ENCODE data around the gene CD274. TPM values are rescaled to one million over a fixed set of nuclear protein-coding genes. Genes with fewer than 3 reads are reported as not detected.

Gene CD274
- polyA plus RNA-seq, 3 donors: 0.24 to 0.84 TPM; not detected in 1

DNA sequence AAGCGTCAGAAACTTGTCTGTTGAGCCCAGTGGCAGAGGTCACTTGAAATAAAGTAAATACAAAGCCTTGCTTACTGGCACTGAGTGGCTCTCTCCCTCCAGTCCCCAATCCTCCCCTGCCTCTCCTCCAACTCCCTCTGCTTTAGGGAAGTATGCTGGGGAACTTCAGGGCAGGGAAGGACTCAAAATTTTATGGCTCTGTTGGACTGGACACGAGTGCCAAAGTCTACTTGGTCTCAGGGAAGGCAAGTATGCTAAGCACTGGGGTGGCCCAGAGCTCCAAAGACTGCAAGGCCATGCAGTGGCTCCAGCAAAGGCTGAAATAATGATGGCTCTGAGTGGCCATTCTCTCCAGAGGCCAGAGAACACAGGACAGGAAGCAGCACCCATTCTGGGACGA lies 22.2 kb upstream of the CD274 start:
- Mint-ChIP-seq H3K9me3 (peaks cover 1 to 7% (median 2%) of the 10 kb centered on the region in 7 donors), H3K4me1 (no peaks in the 10 kb centered on the region), H3K27ac (peak overlapping the region in 1 of 7 donors; percentile 11), H3K4me3 (no peak overlapping the region), H3K27me3 (ENCODE audit: low read depth in 3 of 3) (no peaks in the 10 kb centered on the region), H3K36me3 (peaks cover 12 to 15% of the 10 kb centered on the region in 2 donors)
- Histone ChIP-seq H3K9me3 (replicated peaks in 1 of 2; ENCODE audit: control insufficient read depth in 1 of 2, insufficient read depth in 1 of 2, low read length in 2 of 2) (no peaks in the 10 kb centered on the region), H3K4me3 (replicated peaks in 1 of 3; ENCODE audit: low read depth in 2 of 3, low read length in 3 of 3) (no peak overlapping the region), H2AFZ (ENCODE audit: insufficient read depth, low read depth, low read length, poor library complexity, severe bottlenecking) (no peak overlapping the region), H3K9ac (ENCODE audit: insufficient read depth, low read length, poor library complexity, severe bottlenecking) (no peak overlapping the region), H4K20me1 (ENCODE audit: insufficient read depth, low read length) (no peaks in the 10 kb centered on the region), H3K79me2 (ENCODE audit: insufficient read depth, low read length) (no peaks in the 10 kb centered on the region), H3K27me3 (ENCODE audit: control insufficient read depth in 2 of 2, insufficient read depth in 2 of 2, low read length in 2 of 2) (no peaks in the 10 kb centered on the region), H3K36me3 (replicated peaks in 1 of 2; ENCODE audit: control insufficient read depth in 1 of 2, insufficient read depth in 2 of 2, low read length in 2 of 2) (no peaks in the 10 kb centered on the region), H3K4me2 (replicated peaks; ENCODE audit: extremely low read depth, low read length, poor library complexity, severe bottlenecking) (no peak overlapping the region), H3K27ac (ENCODE audit: low read depth in 1 of 2, low read length in 2 of 2) (no peak overlapping the region), H3K4me1 (ENCODE audit: control insufficient read depth in 1 of 2, insufficient read depth in 2 of 2, low read length in 2 of 2) (no peaks in the 10 kb centered on the region)
- WGBS (ENCODE audit: insufficient coverage): 85% methylated on average over 1 of the region's 3 CpGs
- intact Hi-C loops (cut with micrococcal nuclease): loop anchor here in 1 of 2 donors (1.0 kb wide), 1 partner anchor 11 kb away; no protein-coding TSS in a partner anchor
- TF ChIP-seq, protein P1, sequence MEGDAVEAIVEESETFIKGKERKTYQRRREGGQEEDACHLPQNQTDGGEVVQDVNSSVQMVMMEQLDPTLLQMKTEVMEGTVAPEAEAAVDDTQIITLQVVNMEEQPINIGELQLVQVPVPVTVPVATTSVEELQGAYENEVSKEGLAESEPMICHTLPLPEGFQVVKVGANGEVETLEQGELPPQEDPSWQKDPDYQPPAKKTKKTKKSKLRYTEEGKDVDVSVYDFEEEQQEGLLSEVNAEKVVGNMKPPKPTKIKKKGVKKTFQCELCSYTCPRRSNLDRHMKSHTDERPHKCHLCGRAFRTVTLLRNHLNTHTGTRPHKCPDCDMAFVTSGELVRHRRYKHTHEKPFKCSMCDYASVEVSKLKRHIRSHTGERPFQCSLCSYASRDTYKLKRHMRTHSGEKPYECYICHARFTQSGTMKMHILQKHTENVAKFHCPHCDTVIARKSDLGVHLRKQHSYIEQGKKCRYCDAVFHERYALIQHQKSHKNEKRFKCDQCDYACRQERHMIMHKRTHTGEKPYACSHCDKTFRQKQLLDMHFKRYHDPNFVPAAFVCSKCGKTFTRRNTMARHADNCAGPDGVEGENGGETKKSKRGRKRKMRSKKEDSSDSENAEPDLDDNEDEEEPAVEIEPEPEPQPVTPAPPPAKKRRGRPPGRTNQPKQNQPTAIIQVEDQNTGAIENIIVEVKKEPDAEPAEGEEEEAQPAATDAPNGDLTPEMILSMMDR (IDR thresholded peaks at IDR 0.05): no peak
- DNase-seq: no peak

DNA sequence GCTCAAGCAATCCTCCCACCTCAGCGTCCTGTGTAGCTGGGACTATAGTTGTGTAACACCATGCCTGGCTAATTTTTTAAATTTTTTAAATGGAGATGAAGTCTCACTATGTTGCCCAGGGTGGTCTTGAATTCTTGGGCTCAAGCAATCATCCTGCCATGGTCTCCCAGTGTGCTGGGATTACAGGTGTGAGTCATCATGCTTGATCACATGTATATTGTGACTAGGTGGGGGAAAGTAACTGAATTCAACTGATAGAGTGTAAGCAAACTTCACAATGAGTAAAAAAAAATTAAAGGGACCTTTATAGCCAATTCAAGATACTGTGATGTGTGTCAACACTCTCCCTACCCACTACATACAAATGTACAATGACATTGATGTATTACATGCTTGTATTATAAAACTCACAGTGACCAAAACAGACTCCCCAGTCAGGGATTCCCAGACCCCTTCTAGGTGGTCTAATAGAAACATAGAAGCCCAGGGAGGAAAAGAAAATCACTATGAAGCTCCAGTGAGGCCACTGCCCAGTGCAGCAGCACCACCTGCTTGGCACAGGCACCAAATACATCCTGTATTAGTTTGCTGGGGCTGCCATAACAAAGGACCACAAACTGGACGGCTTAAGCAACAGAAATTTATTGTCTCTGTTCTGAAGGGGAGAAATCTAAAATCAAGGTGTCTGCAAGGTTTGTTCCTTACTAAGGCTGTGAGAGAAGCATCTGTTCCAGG lies 21.4 kb upstream of the CD274 start:
- no peak overlapping the region for H2AFZ ChIP-seq (ENCODE audit: insufficient read depth, low read depth, low read length, poor library complexity, severe bottlenecking)
- no peak overlapping the region for H3K27ac ChIP-seq (ENCODE audit: low read depth in 1 of 2, low read length in 2 of 2)
- no peaks in the 10 kb centered on the region for H3K4me1 Mint-ChIP-seq
- no peaks in the 10 kb centered on the region for H3K4me1 ChIP-seq (ENCODE audit: control insufficient read depth in 1 of 2, insufficient read depth in 2 of 2, low read length in 2 of 2)
- intact Hi-C loops (cut with micrococcal nuclease): loop anchor here in 1 of 2 donors (1.0 kb wide), 1 partner anchor 12 kb away; no protein-coding TSS in a partner anchor
- H3K27me3 Mint-ChIP-seq (ENCODE audit: low read depth in 3 of 3): no peaks in the 10 kb centered on the region
- DNase-seq: no peak
- H3K4me3 Mint-ChIP-seq: no peak overlapping the region
- no peak overlapping the region for H3K27ac Mint-ChIP-seq
- H3K27me3 ChIP-seq (ENCODE audit: control insufficient read depth in 2 of 2, insufficient read depth in 2 of 2, low read length in 2 of 2): no peaks in the 10 kb centered on the region
- no peaks in the 10 kb centered on the region for H4K20me1 ChIP-seq (ENCODE audit: insufficient read depth, low read length)
- WGBS (ENCODE audit: insufficient coverage): 100% methylated on average over 1 of the region's 2 CpGs
- peaks cover 0 to 8% of the 10 kb centered on the region in 2 donors for H3K9me3 ChIP-seq (replicated peaks in 1 of 2; ENCODE audit: control insufficient read depth in 1 of 2, insufficient read depth in 1 of 2, low read length in 2 of 2)
- H3K4me2 ChIP-seq (replicated peaks; ENCODE audit: extremely low read depth, low read length, poor library complexity, severe bottlenecking): no peak overlapping the region
- no peaks in the 10 kb centered on the region for H3K36me3 ChIP-seq (replicated peaks in 1 of 2; ENCODE audit: control insufficient read depth in 1 of 2, insufficient read depth in 2 of 2, low read length in 2 of 2)
- H3K79me2 ChIP-seq (ENCODE audit: insufficient read depth, low read length): no peaks in the 10 kb centered on the region
- TF ChIP-seq, protein P1 (IDR thresholded peaks at IDR 0.05): no peak
- no peak overlapping the region for H3K9ac ChIP-seq (ENCODE audit: insufficient read depth, low read length, poor library complexity, severe bottlenecking)
- H3K36me3 Mint-ChIP-seq: peaks cover 15 to 22% of the 10 kb centered on the region in 2 donors
- H3K9me3 Mint-ChIP-seq: peaks cover 5 to 14% (median 10%) of the 10 kb centered on the region in 7 donors
- H3K4me3 ChIP-seq (replicated peaks in 1 of 3; ENCODE audit: low read depth in 2 of 3, low read length in 3 of 3): no peak overlapping the region
